ENCODE results near the gene SPCS2.

SPCS2 gene

GRCh38 chr11:74935285-74935684, 13.8 kb upstream of the SPCS2 start:
- no peak for DNase-seq (ENCODE audit: low read depth)
- TF ChIP-seq CTCF (IDR thresholded peaks at IDR 0.05; ENCODE audit: low read depth, low read length, missing control alignments): no peak

DNA sequence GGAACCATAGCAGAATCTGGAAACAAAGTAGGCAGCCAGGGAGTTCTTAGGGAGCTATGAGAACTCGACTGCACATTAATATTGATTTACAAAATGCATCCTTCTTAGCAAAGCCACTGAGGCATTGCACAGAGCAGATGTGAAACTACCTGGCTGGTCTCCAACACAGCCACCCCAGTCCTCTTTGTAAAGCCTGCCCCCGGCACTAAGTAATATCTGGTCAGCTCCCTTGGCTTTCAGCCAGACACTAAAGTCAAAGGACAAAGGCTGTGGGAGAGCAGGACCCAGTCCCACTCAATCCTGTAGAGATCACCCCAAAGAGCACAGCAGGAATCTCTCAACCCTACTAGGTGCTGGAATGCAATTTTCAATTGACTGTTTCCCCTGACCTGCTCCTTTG, 13.0 kb upstream of the SPCS2 start:
- no peak for DNase-seq (ENCODE audit: low read depth)
- no peak overlapping the region for H3K4me3 ChIP-seq (ENCODE audit: low read depth, low read length)
- TF ChIP-seq CTCF (IDR thresholded peaks at IDR 0.05; ENCODE audit: low read depth, low read length, missing control alignments): no peak

More at GRCh38 chr11:74935285-74935684, 13.8 kb upstream of the SPCS2 start:
- no peak overlapping the region for H3K4me3 ChIP-seq (ENCODE audit: low read depth, low read length)

DNA sequence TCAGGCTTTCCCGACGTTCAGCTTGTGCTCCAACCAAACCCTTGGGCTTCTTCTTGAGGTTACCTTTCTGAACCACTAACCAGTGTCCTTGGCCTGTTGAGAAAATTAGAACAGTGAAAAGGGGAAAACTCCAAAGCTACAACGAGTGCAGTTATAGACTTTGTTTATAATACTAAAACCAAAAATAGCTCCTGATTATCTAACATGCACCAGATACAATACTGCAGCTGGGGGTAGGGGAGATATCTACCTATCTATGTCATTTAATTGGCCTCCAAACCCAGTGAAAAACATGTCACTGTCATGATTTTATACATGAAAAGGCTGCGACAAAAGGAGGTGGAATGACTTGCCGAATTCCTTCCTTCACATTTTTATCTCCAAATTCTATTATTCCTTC, 12.1 kb upstream of the SPCS2 start:
- no peak for TF ChIP-seq CTCF (IDR thresholded peaks at IDR 0.05; ENCODE audit: low read depth, low read length, missing control alignments)
- no peak for DNase-seq (ENCODE audit: low read depth)
- no peak overlapping the region for H3K4me3 ChIP-seq (ENCODE audit: low read depth, low read length)

- DNase-seq (ENCODE audit: low read depth): no peak
- H3K4me3 ChIP-seq (ENCODE audit: low read depth, low read length): no peak overlapping the region
- TF ChIP-seq CTCF (IDR thresholded peaks at IDR 0.05; ENCODE audit: low read depth, low read length, missing control alignments): no peak
Measured at GRCh38 chr11:74937696-74938475, 11.2 kb upstream of the SPCS2 start.

- no peak overlapping the region for H3K4me3 ChIP-seq (ENCODE audit: low read depth, low read length)
- no peak for TF ChIP-seq CTCF (IDR thresholded peaks at IDR 0.05; ENCODE audit: low read depth, low read length, missing control alignments)
- DNase-seq (ENCODE audit: low read depth): no peak
Measured at GRCh38 chr11:74941492-74941891, 7.6 kb upstream of the SPCS2 start.

DNA sequence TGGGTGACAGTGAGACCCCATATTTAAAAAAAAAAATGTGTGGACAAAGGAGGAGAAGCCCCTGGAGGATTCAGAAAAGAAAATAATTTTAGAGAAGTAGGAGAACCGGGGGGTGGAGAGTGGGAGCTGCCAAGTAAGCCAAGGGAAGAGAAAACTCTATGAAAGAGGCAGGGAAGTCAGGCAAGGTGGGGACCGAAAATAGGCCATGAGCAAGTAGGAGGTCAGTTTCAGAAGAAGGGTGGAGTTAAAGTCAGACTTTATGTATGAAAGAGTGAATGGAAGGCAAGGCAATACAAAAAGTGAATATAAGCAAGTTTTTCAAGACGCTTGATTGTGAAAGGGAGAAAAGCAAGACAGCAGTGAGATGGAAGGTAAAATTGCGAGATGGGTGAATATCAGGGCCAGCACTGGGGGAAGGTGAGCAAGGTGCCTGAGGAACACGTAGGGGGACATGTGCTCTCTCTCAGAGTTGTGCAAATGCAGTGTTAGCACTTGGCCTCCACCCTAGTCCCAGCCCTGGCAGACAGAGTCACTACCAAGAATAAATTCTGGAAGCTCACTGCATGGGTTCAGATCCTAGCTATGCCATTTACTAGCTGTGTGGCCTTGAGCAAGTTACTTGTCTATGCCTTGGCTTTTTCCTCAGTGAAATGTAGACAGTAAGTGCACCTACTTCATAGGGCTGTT, 6.8 kb upstream of the SPCS2 start:
- TF ChIP-seq CTCF (IDR thresholded peaks at IDR 0.05; ENCODE audit: low read depth, low read length, missing control alignments): no peak
- H3K4me3 ChIP-seq (ENCODE audit: low read depth, low read length): no peak overlapping the region
- DNase-seq (ENCODE audit: low read depth): no peak
